ENCODE results near the gene HJV.

DNA sequence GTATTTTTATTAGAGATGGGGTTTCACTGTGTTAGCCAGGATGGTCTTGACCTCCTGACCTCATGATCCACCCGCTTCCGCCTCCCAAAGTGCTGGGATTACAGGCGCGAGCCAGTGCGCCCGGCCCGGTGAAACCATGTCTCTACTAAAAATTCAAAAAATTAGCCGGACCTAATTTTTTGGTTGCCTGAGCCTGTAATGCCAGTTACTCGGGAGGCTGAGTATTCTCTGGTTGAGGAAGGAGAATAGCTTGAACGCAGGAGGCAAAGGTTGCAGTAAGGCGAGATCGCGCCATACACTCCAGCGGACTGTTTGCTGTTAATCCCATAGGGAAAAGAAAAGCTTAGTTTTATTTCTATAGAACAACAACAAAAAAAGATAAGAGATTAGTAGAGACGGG lies 29.9 kb upstream of the HJV start:
- TF ChIP-seq REST (IDR thresholded peaks at IDR 0.05; ENCODE audit: low read depth) (no peak), TAF1 (IDR thresholded peaks at IDR 0.05; ENCODE audit: low read depth) (no peak), EP300 (IDR thresholded peaks at IDR 0.05; ENCODE audit: borderline replicate concordance) (no peak), FOXM1 (IDR thresholded peaks at IDR 0.05; ENCODE audit: borderline replicate concordance, low read depth) (no peak), CEBPB (IDR thresholded peaks at IDR 0.05) (no peak), CREB1 (IDR thresholded peaks at IDR 0.05; ENCODE audit: low read depth) (no peak), TCF12 (IDR thresholded peaks at IDR 0.05; ENCODE audit: low read depth) (no peak), NFIC (IDR thresholded peaks at IDR 0.05) (no peak), TEAD4 (IDR thresholded peaks at IDR 0.05) (no peak), USF1 (IDR thresholded peaks at IDR 0.05) (no peak), RAD21 (IDR thresholded peaks at IDR 0.05; ENCODE audit: low read depth) (no peak), ZBTB7A (IDR thresholded peaks at IDR 0.05; ENCODE audit: low read depth) (no peak)
- TF ChIP-seq, protein P1, sequence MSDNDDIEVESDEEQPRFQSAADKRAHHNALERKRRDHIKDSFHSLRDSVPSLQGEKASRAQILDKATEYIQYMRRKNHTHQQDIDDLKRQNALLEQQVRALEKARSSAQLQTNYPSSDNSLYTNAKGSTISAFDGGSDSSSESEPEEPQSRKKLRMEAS (IDR thresholded peaks at IDR 0.05): no peak

Measured in Ishikawa (cell line).